Measurements from ENCODE around the gene SLC19A1.

DNA sequence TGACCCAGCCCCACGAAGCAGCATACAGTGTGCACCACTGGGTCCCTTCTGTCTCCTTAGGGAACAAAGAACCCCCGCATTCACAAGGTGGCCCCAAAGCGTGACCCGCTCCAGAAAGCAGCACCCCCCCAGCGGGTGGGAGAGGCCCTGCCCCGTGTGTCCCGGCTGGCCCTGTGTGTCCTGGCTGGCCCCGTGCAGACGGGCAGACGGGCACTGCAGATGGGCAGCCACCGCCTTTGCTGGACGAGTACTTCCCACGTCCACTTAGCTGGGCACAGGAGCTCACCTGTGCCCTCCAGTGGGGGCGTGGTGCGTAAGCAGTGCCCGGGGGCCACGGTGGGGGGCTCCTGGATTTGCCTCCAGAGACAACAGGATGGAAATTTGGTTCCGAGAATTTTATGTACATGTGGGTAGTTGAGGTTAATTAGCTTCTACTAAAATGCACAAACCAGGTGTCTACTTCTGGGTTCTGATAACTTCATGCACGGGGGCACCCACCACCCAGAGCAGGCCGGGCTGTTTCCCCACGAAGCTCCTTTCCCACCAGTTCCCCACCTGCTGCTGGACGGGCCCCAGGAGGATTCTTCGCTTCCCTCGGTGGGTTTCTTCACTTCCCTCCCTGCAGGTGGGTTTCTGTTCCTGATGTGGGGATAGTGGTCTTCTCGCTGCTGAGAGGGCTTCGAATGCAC lies 33.2 kb upstream of the SLC19A1 start:
- TF ChIP-seq CTCF (IDR thresholded peaks at IDR 0.05; ENCODE audit: low read length) = no peak
- no peak for TF ChIP-seq EZH2 (optimal IDR thresholded peaks at IDR 0.05; ENCODE audit: low read depth, low read length)

Measured in MM.1S (cell line).